Fibroblast of mammary gland (primary cell): Measurements from ENCODE around the gene PIK3C2G.

ENCODE experiments used
- DNase-seq: peaks from one replicate; pipeline ENCODE4 v3.0.0-alpha.2; 2010; ENCODE audit warnings: low read depth
- H3K4me3 ChIP-seq: 2 replicates; pipeline ENCODE4 v1.5.1; 2011; ENCODE audit warnings: low read depth, mild to moderate bottlenecking, low read length, moderate library complexity; ENCODE audit not compliant: control insufficient read depth
- CTCF ChIP-seq: conservative IDR thresholded peaks from 2 replicates; pipeline ENCODE4 v1.5.1; 2011; ENCODE audit warnings: low read depth, low read length, inconsistent platforms; ENCODE audit not compliant: control insufficient read depth, insufficient read depth

Gene PIK3C2G

GRCh38 chr12:18546399-18546798, 285.1 kb downstream of the PIK3C2G start:
- no peak for TF ChIP-seq CTCF
- peak; percentile 85 for DNase-seq

GRCh38 chr12:18549598-18549997, 288.3 kb downstream of the PIK3C2G start:
- H3K4me3 ChIP-seq = no peak overlapping the region
- peak; percentile 5 for TF ChIP-seq CTCF
- DNase-seq = no peak

More at GRCh38 chr12:18546399-18546798, 285.1 kb downstream of the PIK3C2G start:
- no peak overlapping the region for H3K4me3 ChIP-seq

GRCh38 chr12:18551106-18551505, 289.8 kb downstream of the PIK3C2G start:
- no peak overlapping the region for H3K4me3 ChIP-seq
- TF ChIP-seq CTCF = no peak
- no peak for DNase-seq

- DNase-seq = no peak
- no peak for TF ChIP-seq CTCF
- H3K4me3 ChIP-seq = no peak overlapping the region
Measured at GRCh38 chr12:18551701-18552100, 290.4 kb downstream of the PIK3C2G start.

- no peak for DNase-seq
- no peak overlapping the region for H3K4me3 ChIP-seq
- no peak for TF ChIP-seq CTCF
Measured at GRCh38 chr12:18552829-18553228, 291.5 kb downstream of the PIK3C2G start.

- no peak overlapping the region for H3K4me3 ChIP-seq
- TF ChIP-seq CTCF = no peak
- no peak for DNase-seq
Measured at GRCh38 chr12:18556161-18556560, 294.8 kb downstream of the PIK3C2G start.

GRCh38 chr12:18559242-18559641, 297.9 kb downstream of the PIK3C2G start:
- no peak for TF ChIP-seq CTCF
- H3K4me3 ChIP-seq = no peak overlapping the region
- DNase-seq = no peak
